Activated naive CD4-positive, alpha-beta T cell treated with anti-CD3 and anti-CD28 coated beads, Interleukin-2, amount 10 ng/mL, durations not matched to agents 7 days and 5 days (primary cell): ENCODE measurements around the gene ANKRD63.

ENCODE experiments used
- CTCF ChIA-PET: fragments of 350-600 bp; sonication (Branson Sonifier 250); formaldehyde crosslinking; loops from one replicate; lab custom pipeline; 2021; ENCODE audit warnings: antibody characterized with exemption; lab: Charles Lee
- DNase-seq: peaks from one replicate; pipeline ENCODE4 v3.0.0-alpha.2; 2020
- H3K27ac Mint-ChIP-seq: one replicate; pipeline ENCODE4 v1.8.0; 2021; ENCODE audit warnings: mild to moderate bottlenecking, moderate library complexity, mixed read lengths
- H3K27me3 Mint-ChIP-seq: one replicate; pipeline ENCODE4 v1.8.0; 2021; ENCODE audit warnings: mild to moderate bottlenecking, mixed read lengths
- H3K36me3 Mint-ChIP-seq: one replicate; pipeline ENCODE4 v1.8.0; 2021; ENCODE audit warnings: mixed read lengths
- H3K4me1 Mint-ChIP-seq: one replicate; pipeline ENCODE4 v1.8.0; 2021; ENCODE audit warnings: mixed read lengths
- H3K4me3 Mint-ChIP-seq: one replicate; pipeline ENCODE4 v1.8.0; 2021; ENCODE audit warnings: mild to moderate bottlenecking, moderate library complexity, mixed read lengths
- H3K9me3 Mint-ChIP-seq: one replicate; pipeline ENCODE4 v1.8.0; 2021; ENCODE audit warnings: mixed read lengths

The ANKRD63 gene

GRCh38 chr15:40265355-40265754 is 17.5 kb downstream of the ANKRD63 start:
- H3K9me3 Mint-ChIP-seq, result no peaks in the 10 kb centered on the region
- no peak overlapping the region for H3K4me3 Mint-ChIP-seq
- H3K27me3 Mint-ChIP-seq, result peaks cover 39% of the 10 kb centered on the region
- no peak for DNase-seq
- peaks cover 2% of the 10 kb centered on the region for H3K4me1 Mint-ChIP-seq
- no peaks in the 10 kb centered on the region for H3K36me3 Mint-ChIP-seq
- CTCF ChIA-PET, result interaction anchor here (1.1 to 5.0 kb wide), 3 partner anchors 9 to 48 kb away, joined by 3 to 35 read pairs (median 5); no protein-coding TSS in a partner anchor
- no peak overlapping the region for H3K27ac Mint-ChIP-seq

GRCh38 chr15:40264321-40265153 is 18.3 kb downstream of the ANKRD63 start:
- Mint-ChIP-seq H3K36me3 (no peaks in the 10 kb centered on the region), H3K27ac (no peak overlapping the region), H3K4me1 (no peaks in the 10 kb centered on the region), H3K9me3 (no peaks in the 10 kb centered on the region), H3K4me3 (no peak overlapping the region), H3K27me3 (peaks cover 35% of the 10 kb centered on the region)
- CTCF ChIA-PET, result interaction anchor here (0.7 to 5.0 kb wide), 5 partner anchors 9 to 47 kb away, joined by 3 to 35 read pairs (median 5); no protein-coding TSS in a partner anchor
- no peak for DNase-seq

- CTCF ChIA-PET, result interaction anchor here (3.0 to 5.0 kb wide), 2 partner anchors 11 to 16 kb away, joined by 14 to 35 read pairs; no protein-coding TSS in a partner anchor
- Mint-ChIP-seq H3K4me3 (no peak overlapping the region), H3K27ac (no peak overlapping the region), H3K36me3 (no peaks in the 10 kb centered on the region), H3K9me3 (no peaks in the 10 kb centered on the region), H3K4me1 (no peaks in the 10 kb centered on the region), H3K27me3 (peaks cover 44% of the 10 kb centered on the region)
- DNase-seq, result no peak
These were observed 19.7 kb downstream of the ANKRD63 start for GRCh38 chr15:40263024-40263754.

GRCh38 chr15:40259021-40259420 is 23.8 kb downstream of the ANKRD63 start:
- Mint-ChIP-seq H3K27ac (no peak overlapping the region), H3K4me3 (no peak overlapping the region), H3K4me1 (no peaks in the 10 kb centered on the region), H3K9me3 (no peaks in the 10 kb centered on the region), H3K27me3 (peaks cover 65% of the 10 kb centered on the region), H3K36me3 (no peaks in the 10 kb centered on the region)
- no peak for DNase-seq
- CTCF ChIA-PET, result interaction anchor here (0.8 to 2.3 kb wide), 3 partner anchors 15 to 29 kb away, joined by 3 to 14 read pairs (median 4); no protein-coding TSS in a partner anchor

GRCh38 chr15:40258544-40258943 is 24.3 kb downstream of the ANKRD63 start:
- Mint-ChIP-seq H3K36me3 (no peaks in the 10 kb centered on the region), H3K4me3 (no peak overlapping the region), H3K9me3 (no peaks in the 10 kb centered on the region), H3K4me1 (no peaks in the 10 kb centered on the region), H3K27ac (no peak overlapping the region), H3K27me3 (peaks cover 68% of the 10 kb centered on the region)
- CTCF ChIA-PET, result interaction anchor here (0.8 to 2.3 kb wide), 4 partner anchors 16 to 51 kb away, joined by 3 to 14 read pairs (median 4); no protein-coding TSS in a partner anchor
- DNase-seq, result no peak

- no peak overlapping the region for H3K4me3 Mint-ChIP-seq
- no peak overlapping the region for H3K27ac Mint-ChIP-seq
- CTCF ChIA-PET, result interaction anchor here (0.8 to 2.3 kb wide), 4 partner anchors 16 to 52 kb away, joined by 3 to 14 read pairs (median 4); no protein-coding TSS in a partner anchor
- H3K36me3 Mint-ChIP-seq, result no peaks in the 10 kb centered on the region
- H3K9me3 Mint-ChIP-seq, result no peaks in the 10 kb centered on the region
- DNase-seq, result no peak
- peaks cover 68% of the 10 kb centered on the region for H3K27me3 Mint-ChIP-seq
- peaks cover 6% of the 10 kb centered on the region for H3K4me1 Mint-ChIP-seq
These were observed 25.0 kb downstream of the ANKRD63 start for GRCh38 chr15:40257656-40258450.

- Mint-ChIP-seq H3K4me1 (peaks cover 6% of the 10 kb centered on the region), H3K4me3 (no peak overlapping the region), H3K9me3 (no peaks in the 10 kb centered on the region), H3K27ac (peak overlapping the region; percentile 52), H3K36me3 (no peaks in the 10 kb centered on the region), H3K27me3 (peaks cover 70% of the 10 kb centered on the region)
- DNase-seq, result no peak
- CTCF ChIA-PET, result interaction anchor here (2.3 kb wide), 1 partner anchor 17 kb away, joined by 14 read pairs; no protein-coding TSS in a partner anchor
These were observed 26.1 kb downstream of the ANKRD63 start for GRCh38 chr15:40256638-40257235.

GRCh38 chr15:40255033-40255432 is 27.8 kb downstream of the ANKRD63 start:
- H3K27ac Mint-ChIP-seq, result no peak overlapping the region

GRCh38 chr15:40254452-40254851 is 28.4 kb downstream of the ANKRD63 start:
- Mint-ChIP-seq H3K9me3 (no peaks in the 10 kb centered on the region), H3K36me3 (no peaks in the 10 kb centered on the region), H3K27ac (no peak overlapping the region), H3K4me1 (peaks cover 6% of the 10 kb centered on the region), H3K27me3 (peaks cover 90% of the 10 kb centered on the region), H3K4me3 (no peak overlapping the region)
- CTCF ChIA-PET, result interaction anchor here (0.8 to 2.3 kb wide), 7 partner anchors 10 to 466 kb away, joined by 3 to 8 read pairs (median 3); partner anchors contain the start of gene PAK6
- DNase-seq, result no peak

More at GRCh38 chr15:40255033-40255432, 27.8 kb downstream of the ANKRD63 start:
- Mint-ChIP-seq H3K4me3 (no peak overlapping the region), H3K36me3 (no peaks in the 10 kb centered on the region), H3K4me1 (peaks cover 6% of the 10 kb centered on the region), H3K9me3 (no peaks in the 10 kb centered on the region), H3K27me3 (peaks cover 84% of the 10 kb centered on the region)
- CTCF ChIA-PET, result interaction anchor here (0.8 to 2.3 kb wide), 5 partner anchors 9 to 150 kb away, joined by 3 to 8 read pairs (median 3); no protein-coding TSS in a partner anchor
- no peak for DNase-seq

GRCh38 chr15:40253167-40253790 is 29.6 kb downstream of the ANKRD63 start:
- CTCF ChIA-PET, result interaction anchor here (1.0 to 2.3 kb wide), 2 partner anchors 21 to 26 kb away, joined by 3 to 7 read pairs; no protein-coding TSS in a partner anchor
- no peak for DNase-seq
- Mint-ChIP-seq H3K27me3 (peaks cover 83% of the 10 kb centered on the region), H3K9me3 (no peaks in the 10 kb centered on the region), H3K4me3 (peak overlapping the region; percentile 72), H3K36me3 (no peaks in the 10 kb centered on the region), H3K4me1 (peaks cover 6% of the 10 kb centered on the region), H3K27ac (no peak overlapping the region)

- CTCF ChIA-PET, result interaction anchor here (1.0 kb wide), 1 partner anchor 21 kb away, joined by 3 read pairs; no protein-coding TSS in a partner anchor
- peak overlapping the region; percentile 72 for H3K4me3 Mint-ChIP-seq
- peak; percentile 39 for DNase-seq
- H3K27ac Mint-ChIP-seq, result no peak overlapping the region
- H3K9me3 Mint-ChIP-seq, result no peaks in the 10 kb centered on the region
- peaks cover 84% of the 10 kb centered on the region for H3K27me3 Mint-ChIP-seq
- H3K36me3 Mint-ChIP-seq, result no peaks in the 10 kb centered on the region
- peaks cover 6% of the 10 kb centered on the region for H3K4me1 Mint-ChIP-seq
These were observed 30.3 kb downstream of the ANKRD63 start for GRCh38 chr15:40252438-40253166.

- peaks cover 85% of the 10 kb centered on the region for H3K27me3 Mint-ChIP-seq
- H3K27ac Mint-ChIP-seq, result no peak overlapping the region
- CTCF ChIA-PET, result interaction anchor here (1.0 kb wide), 1 partner anchor 22 kb away, joined by 3 read pairs; no protein-coding TSS in a partner anchor
- no peak overlapping the region for H3K4me3 Mint-ChIP-seq
- H3K36me3 Mint-ChIP-seq, result no peaks in the 10 kb centered on the region
- DNase-seq, result no peak
- peaks cover 6% of the 10 kb centered on the region for H3K4me1 Mint-ChIP-seq
- H3K9me3 Mint-ChIP-seq, result no peaks in the 10 kb centered on the region
These were observed 30.8 kb downstream of the ANKRD63 start for GRCh38 chr15:40252141-40252437.
